Mammary epithelial cell (primary cell): Measurements from ENCODE around the gene ARG2.

ENCODE experiments used
- EZH2 ChIP-seq: IDR thresholded peaks from 2 replicates; pipeline ENCODE4 v1.6.1; 2012; ENCODE audit warnings: low read length, inconsistent platforms, borderline replicate concordance
- TF ChIP-seq, protein P1 (sequence below), 2 donors: IDR thresholded peaks in 1 of 2; conservative IDR thresholded peaks in 1 of 2; 2 replicates each; pipeline ENCODE4 v1.5.1; 2011 to 2012; ENCODE audit warnings: inconsistent platforms in 2 of 2, low read length in 2 of 2, mild to moderate bottlenecking in 2 of 2, control low read depth in 1 of 2, low read depth in 1 of 2; ENCODE audit not compliant: insufficient read depth in 1 of 2; ENCODE audit errors: extremely low read depth in 1 of 2

DNA sequence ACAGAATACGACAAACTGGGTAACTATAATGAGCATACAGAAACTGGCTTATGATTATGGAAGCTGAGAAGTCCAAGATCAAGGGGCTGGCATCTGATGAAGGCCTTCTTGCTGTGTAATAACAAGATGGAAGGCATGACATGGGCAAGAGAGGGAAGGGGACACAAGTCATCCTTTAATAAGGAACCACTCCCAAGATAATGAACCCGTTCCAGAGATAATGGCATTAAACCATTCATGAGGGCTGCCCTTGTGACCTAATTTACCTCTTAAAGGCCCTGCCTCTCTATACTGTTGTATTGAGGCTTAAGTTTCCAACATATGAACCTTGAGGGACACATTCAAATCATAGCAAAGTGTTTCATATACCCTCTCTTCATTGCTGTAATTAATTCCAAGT lies 59.3 kb downstream of the ARG2 start:
- TF ChIP-seq, protein P1, sequence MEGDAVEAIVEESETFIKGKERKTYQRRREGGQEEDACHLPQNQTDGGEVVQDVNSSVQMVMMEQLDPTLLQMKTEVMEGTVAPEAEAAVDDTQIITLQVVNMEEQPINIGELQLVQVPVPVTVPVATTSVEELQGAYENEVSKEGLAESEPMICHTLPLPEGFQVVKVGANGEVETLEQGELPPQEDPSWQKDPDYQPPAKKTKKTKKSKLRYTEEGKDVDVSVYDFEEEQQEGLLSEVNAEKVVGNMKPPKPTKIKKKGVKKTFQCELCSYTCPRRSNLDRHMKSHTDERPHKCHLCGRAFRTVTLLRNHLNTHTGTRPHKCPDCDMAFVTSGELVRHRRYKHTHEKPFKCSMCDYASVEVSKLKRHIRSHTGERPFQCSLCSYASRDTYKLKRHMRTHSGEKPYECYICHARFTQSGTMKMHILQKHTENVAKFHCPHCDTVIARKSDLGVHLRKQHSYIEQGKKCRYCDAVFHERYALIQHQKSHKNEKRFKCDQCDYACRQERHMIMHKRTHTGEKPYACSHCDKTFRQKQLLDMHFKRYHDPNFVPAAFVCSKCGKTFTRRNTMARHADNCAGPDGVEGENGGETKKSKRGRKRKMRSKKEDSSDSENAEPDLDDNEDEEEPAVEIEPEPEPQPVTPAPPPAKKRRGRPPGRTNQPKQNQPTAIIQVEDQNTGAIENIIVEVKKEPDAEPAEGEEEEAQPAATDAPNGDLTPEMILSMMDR (conservative IDR thresholded peaks at IDR 0.05 in 1 of 2, IDR thresholded peaks at IDR 0.05 in 1 of 2; ENCODE audit: extremely low read depth in 1 of 2, insufficient read depth in 1 of 2, low read depth in 1 of 2, low read length in 2 of 2) = no peak
- no peak for TF ChIP-seq EZH2
